HEK293 (cell line): ENCODE results near the gene PLPP7.

Experiments used
- CTCF ChIP-seq: fragments of 450-650 bp; formaldehyde crosslinking; IDR thresholded peaks from 2 replicates; pipeline ENCODE4 v1.5.1; 2016; ENCODE audit warnings: missing biosample characterization, missing genetic modification characterization
- TCF7L2 ChIP-seq: IDR thresholded peaks from 2 replicates; pipeline ENCODE4 v1.6.1; 2011; ENCODE audit warnings: low read depth, mild to moderate bottlenecking, inconsistent platforms, low read length, moderate library complexity, borderline replicate concordance
- ZNF561 ChIP-seq: fragments of 450-650 bp; IDR thresholded peaks from 2 replicates; pipeline ENCODE4 v1.5.1; 2018; ENCODE audit warnings: missing biosample characterization, missing genetic modification characterization, borderline replicate concordance

GRCh38 chr9:131358556-131358955 lies 69.0 kb downstream of the PLPP7 start:
- TF ChIP-seq ZNF561 (tag by site-specific recombination) (no peak), TCF7L2 (no peak), CTCF (tag by site-specific recombination) (no peak)
